Adrenal gland (tissue), 12 donors: ENCODE data around the gene CEMP1. TPM values are rescaled to one million over a fixed set of nuclear protein-coding genes. Genes with fewer than 3 reads are reported as not detected.
A peak's percentile ranks its signal among the peaks of the same experiment; 100 is the strongest.

Experiments used
- DNase-seq, 7 donors: peaks; one replicate each; pipeline ENCODE4 v3.0.0-alpha.2; 2019 to 2020
- H3K27ac ChIP-seq, 5 donors: fragments of 200-600 bp; sonication (generic) in 4 of 5; 1 replicate in 3 of 5; 2 replicates in 2 of 5; pipeline versions ENCODE4 v1.5.1 to v1.8.0; 2016 to 2020; ENCODE audit warnings: mild to moderate bottlenecking in 1 of 5
- H3K27me3 ChIP-seq: fragments of 200-600 bp; 2 replicates; pipeline ENCODE4 v1.8.0; 2021
- H3K36me3 ChIP-seq, 2 donors: fragments of 200-600 bp; replicated peaks in 1 of 2; 1 replicate in 1 of 2; 2 replicates in 1 of 2; pipeline versions ENCODE4 v1.5.1 to v1.8.0; 2018 to 2022
- H3K4me1 ChIP-seq, 2 donors: fragments of 200-600 bp; replicated peaks in 1 of 2; 1 replicate in 1 of 2; 2 replicates in 1 of 2; pipeline versions ENCODE4 v1.5.1 to v1.8.0; 2018 to 2021
- H3K4me3 ChIP-seq, 4 donors: fragments of 200-600 bp; sonication (generic) in 3 of 4; one replicate each; pipeline ENCODE4 v1.5.1; 2016 to 2018
- H3K9me3 ChIP-seq, 3 donors: fragments of 200-600 bp; sonication (generic) in 1 of 3; replicated peaks in 1 of 3; 1 replicate in 2 of 3; 2 replicates in 1 of 3; pipeline versions ENCODE4 v1.5.1 to v1.8.0; 2016 to 2021
- POLR2A ChIP-seq, 2 donors: fragments of 450-650 bp; IDR thresholded peaks; one replicate each; pipeline ENCODE4 v1.6.1; 2017; ENCODE audit warnings: antibody characterized with exemption in 2 of 2, mild to moderate bottlenecking in 2 of 2, moderate library complexity in 1 of 2
- WGBS, 4 donors: extraction: QIAGEN DNeasy Blood & Tissue Kit in 2 of 4; methylation state at CpG; one replicate each; pipeline versions ENCODE4 v1.1.5 to v1.1.7; 2013 to 2017; 5-methylcytosine and 5-hydroxymethylcytosine counted together
- intact Hi-C, 2 donors: fragments of 100-400 bp; cut with DNase I; formaldehyde crosslinking; loops; one replicate each; pipeline versions ENCODE4 v1.14.1 to v1.15.0; 2022 to 2023
- polyA plus RNA-seq, 3 donors: library from polyadenylated mRNA; stranded (reverse); fragments of 200-250 nt in 2 of 3; fragments of 350-450 nt in 1 of 3; fragmentation: Illumina TruSeq in 1 of 3; extraction: RNeasy Lipid Tissue Mini Kit (QIAGEN cat#74804) in 1 of 3; gene quantifications; one replicate each; pipeline ENCODE4 v1.2.3, GENCODE V29; 2013 to 2014
- total RNA-seq, 9 donors: library from RNA; depleted of rRNA in 4 of 9; stranded (reverse); fragments of >200 nt in 4 of 9; fragments of 120-200 nt in 1 of 9; fragmentation: NEBNext Ultra II Directional in 1 of 9; extraction: Animal tissue kit (Norgen Biotek cat#: 25700) in 1 of 9; gene quantifications; one replicate each; pipeline versions ENCODE4 v1.1.0 to v1.2.4, GENCODE V29; 2013 to 2023
- TF ChIP-seq, protein P1 (sequence below), 6 experiments: fragments of 450-650 bp in 4 of 6; fragments of 200-600 bp in 2 of 6; sonication (generic) in 1 of 6; IDR thresholded peaks; 1 replicate in 5 of 6; 2 replicates in 1 of 6; pipeline versions ENCODE4 v1.5.1 to v1.8.0; 2016 to 2021; ENCODE audit warnings: antibody characterized with exemption in 6 of 6, mild to moderate bottlenecking in 2 of 6, moderate library complexity in 1 of 6
- donor health status: healthy with polysubstance abuse.
- donor health status: Bipolar disorder and iron deficiency.
- donor health status: DM: yes; HTN: yes; CAD: no.
- donor health status: DM: no; HTN: no; CAD: no.
- donor health status: DM: no; HTN: no; CAD: no.
- donor health status: DM: yes; HTN: yes; CAD: no.

Gene CEMP1
- total and polyA plus RNA-seq, 12 donors, result 0.11 to 1.4 (median 1.3) TPM; not detected in 9

DNA sequence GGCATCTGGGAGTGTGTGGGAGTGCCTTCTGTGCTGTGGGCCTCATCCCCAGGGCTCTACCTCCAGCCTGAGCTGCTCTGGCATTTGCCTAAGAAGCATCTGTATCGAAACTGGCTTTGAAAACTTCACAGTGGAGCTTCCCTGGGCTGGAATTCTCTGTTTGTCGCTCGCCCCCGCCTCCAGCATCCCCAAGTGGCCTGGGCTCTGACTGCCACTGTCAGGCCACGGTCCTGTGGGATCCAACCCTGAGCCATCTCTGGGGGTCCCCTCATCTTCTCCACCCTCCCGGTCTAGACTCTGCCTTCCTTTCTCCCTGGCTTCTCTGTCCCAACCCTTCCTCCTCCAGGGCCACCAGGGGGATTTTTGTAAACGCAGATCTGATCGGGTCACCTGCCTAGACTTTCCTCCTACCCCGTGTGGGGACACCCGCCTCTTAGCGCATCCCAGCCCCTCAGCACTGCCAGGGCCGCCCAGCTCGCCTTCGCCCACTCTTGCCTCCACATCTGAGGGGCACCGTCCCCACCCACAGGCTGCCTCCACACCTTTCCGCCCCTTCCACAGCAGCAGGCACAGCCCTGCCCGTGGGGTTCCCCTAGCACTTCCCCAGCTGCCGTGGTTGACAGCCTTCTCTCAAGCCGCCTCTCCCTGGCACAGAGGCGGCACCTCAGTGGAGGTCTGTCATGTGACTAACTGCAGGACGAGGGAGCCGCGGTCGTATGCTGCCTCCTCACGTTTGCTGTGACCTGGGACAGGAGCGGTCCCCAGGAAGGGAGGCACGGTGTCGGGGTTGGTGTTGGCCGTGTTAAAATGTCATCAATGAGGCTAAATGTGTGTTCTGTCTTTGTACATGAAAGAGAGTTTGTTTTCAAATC, 44.3 kb downstream of the CEMP1 start:
- intact Hi-C loops, result no loop called here

DNA sequence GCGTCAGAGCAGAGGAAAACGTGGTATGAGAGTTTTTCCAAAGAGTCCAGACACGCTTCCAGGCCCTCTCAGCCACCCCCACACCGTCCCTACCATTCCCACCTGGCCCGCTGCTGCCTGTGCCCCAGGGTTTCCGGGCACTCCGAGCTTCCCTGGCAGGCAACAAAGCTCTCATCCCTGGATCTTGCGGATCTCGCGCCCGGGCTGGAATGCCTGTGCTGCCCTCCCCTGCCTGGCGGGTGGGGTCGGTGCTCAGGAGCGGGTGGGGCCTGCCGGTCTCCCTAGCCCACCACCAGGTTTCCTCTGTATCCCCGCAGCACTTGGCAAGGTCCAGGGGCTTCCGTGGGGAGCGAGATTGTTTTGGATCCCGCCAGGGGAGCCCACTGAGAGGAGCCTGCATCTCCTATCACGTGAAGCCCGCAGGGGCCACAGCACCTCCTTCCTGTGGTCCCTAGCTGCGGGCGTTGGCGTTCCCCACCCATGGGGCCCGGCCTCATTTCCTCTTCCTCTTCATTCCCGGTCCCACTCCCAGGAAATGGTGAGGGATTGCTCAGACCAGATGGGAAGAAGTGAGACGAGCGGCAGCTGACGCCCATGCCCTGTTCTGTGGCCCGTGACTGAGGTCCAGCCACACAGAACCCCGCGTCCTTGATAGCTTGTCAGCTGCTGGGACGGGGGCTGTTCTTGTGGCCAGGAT, 45.2 kb downstream of the CEMP1 start:
- intact Hi-C loops, result no loop called here
- no peak for DNase-seq
- TF ChIP-seq, protein P1, sequence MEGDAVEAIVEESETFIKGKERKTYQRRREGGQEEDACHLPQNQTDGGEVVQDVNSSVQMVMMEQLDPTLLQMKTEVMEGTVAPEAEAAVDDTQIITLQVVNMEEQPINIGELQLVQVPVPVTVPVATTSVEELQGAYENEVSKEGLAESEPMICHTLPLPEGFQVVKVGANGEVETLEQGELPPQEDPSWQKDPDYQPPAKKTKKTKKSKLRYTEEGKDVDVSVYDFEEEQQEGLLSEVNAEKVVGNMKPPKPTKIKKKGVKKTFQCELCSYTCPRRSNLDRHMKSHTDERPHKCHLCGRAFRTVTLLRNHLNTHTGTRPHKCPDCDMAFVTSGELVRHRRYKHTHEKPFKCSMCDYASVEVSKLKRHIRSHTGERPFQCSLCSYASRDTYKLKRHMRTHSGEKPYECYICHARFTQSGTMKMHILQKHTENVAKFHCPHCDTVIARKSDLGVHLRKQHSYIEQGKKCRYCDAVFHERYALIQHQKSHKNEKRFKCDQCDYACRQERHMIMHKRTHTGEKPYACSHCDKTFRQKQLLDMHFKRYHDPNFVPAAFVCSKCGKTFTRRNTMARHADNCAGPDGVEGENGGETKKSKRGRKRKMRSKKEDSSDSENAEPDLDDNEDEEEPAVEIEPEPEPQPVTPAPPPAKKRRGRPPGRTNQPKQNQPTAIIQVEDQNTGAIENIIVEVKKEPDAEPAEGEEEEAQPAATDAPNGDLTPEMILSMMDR (IDR thresholded peaks at IDR 0.05), result no peak
- no peaks in the 10 kb centered on the region for H3K27me3 ChIP-seq
- 78 to 86% (median 81%) methylated on average over 14 to 33 of the region's 33 CpGs for WGBS, 4 donors
- no peak overlapping the region for H3K4me3 ChIP-seq
- H3K4me1 ChIP-seq, result no peaks in the 10 kb centered on the region
- no peaks in the 10 kb centered on the region for H3K9me3 ChIP-seq
- no peak overlapping the region for H3K27ac ChIP-seq
- H3K36me3 ChIP-seq, result no peaks in the 10 kb centered on the region

More for the DNA sequence above, 44.3 kb downstream of the CEMP1 start:
- TF ChIP-seq, protein P1 (IDR thresholded peaks at IDR 0.05), result peak in 1 of 6 experiments; percentile 24
- no peak for TF ChIP-seq POLR2A (IDR thresholded peaks at IDR 0.05)
- H3K27ac ChIP-seq, result peak overlapping the region in 1 of 5 donors; percentile 56
- no peaks in the 10 kb centered on the region for H3K9me3 ChIP-seq
- H3K4me1 ChIP-seq, result no peaks in the 10 kb centered on the region
- DNase-seq, result peak in 2 of 7 donors; percentile 37 to 84
- no peaks in the 10 kb centered on the region for H3K36me3 ChIP-seq
- no peaks in the 10 kb centered on the region for H3K27me3 ChIP-seq
- WGBS, 4 donors, result 66 to 75% (median 71%) methylated on average over 24 to 29 of the region's 29 CpGs
- no peak overlapping the region for H3K4me3 ChIP-seq

DNA sequence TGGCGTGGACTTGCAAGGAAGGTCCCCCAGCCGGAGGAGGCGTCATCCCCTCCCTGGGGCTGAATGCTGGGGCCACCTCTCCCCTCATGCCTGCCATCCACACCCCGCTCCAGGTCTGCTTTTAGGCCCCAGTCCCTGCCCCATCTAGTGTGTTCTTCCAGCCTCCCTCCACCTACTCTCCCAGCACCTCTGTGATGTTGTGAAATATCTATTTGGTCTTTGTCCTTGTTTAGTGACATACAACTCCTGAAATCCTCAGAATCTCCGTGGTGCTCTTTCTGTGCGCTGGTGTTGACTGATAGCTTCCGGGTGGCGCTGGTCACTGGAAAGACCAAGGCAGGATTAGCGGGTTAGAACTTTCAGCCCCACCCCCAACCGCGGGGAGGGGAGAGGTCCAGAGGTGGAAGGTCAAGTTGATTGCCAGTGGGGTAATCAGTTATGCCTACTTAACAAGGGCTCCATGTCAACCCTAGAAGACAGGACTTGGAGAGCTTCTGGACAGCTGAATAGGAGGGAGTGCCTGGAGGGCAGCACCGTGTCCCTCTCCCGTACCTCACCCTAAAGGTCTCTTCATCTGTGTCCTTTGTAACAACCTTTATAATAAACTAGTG, 46.2 kb downstream of the CEMP1 start:
- Histone ChIP-seq H3K4me3 (no peak overlapping the region), H3K36me3 (no peaks in the 10 kb centered on the region), H3K4me1 (no peaks in the 10 kb centered on the region), H3K9me3 (no peaks in the 10 kb centered on the region), H3K27ac (no peak overlapping the region), H3K27me3 (no peaks in the 10 kb centered on the region)
- TF ChIP-seq POLR2A (IDR thresholded peaks at IDR 0.05), result no peak
- TF ChIP-seq, protein P1 (IDR thresholded peaks at IDR 0.05), result no peak
- 75 to 85% (median 84%) methylated on average over 7 to 13 of the region's 13 CpGs for WGBS, 4 donors
- intact Hi-C loops, result no loop called here
- DNase-seq, result no peak
